Ascending aorta (tissue), 2 donors: ENCODE measurements around the gene OPA3. TPM values are rescaled to one million over a fixed set of nuclear protein-coding genes. Genes with fewer than 3 reads are reported as not detected.
A peak's percentile ranks its signal among the peaks of the same experiment; 100 is the strongest.

ENCODE experiments used
- DNase-seq, 2 donors: peaks; one replicate each; pipeline ENCODE4 v3.0.0-alpha.2; 2019; ENCODE audit warnings: low spot score in 2 of 2
- H3K27ac ChIP-seq, 2 donors: fragments of 200-600 bp; sonication (generic); one replicate each; pipeline ENCODE4 v1.5.1; 2016 to 2017; ENCODE audit warnings: mild to moderate bottlenecking in 1 of 2
- H3K27me3 ChIP-seq: fragments of 200-600 bp; sonication (generic); one replicate; pipeline ENCODE4 v1.5.1; 2017
- H3K36me3 ChIP-seq, 2 donors: fragments of 200-600 bp; sonication (generic); one replicate each; pipeline ENCODE4 v1.5.1; 2016
- H3K4me1 ChIP-seq, 2 donors: fragments of 200-600 bp; sonication (generic); one replicate each; pipeline ENCODE4 v1.5.1; 2016 to 2017; ENCODE audit warnings: mild to moderate bottlenecking in 1 of 2
- H3K4me3 ChIP-seq, 2 donors: fragments of 200-600 bp; sonication (generic); one replicate each; pipeline ENCODE4 v1.5.1; 2016 to 2017; ENCODE audit warnings: mild to moderate bottlenecking in 1 of 2
- H3K9me3 ChIP-seq, 2 donors: fragments of 200-600 bp; sonication (generic); one replicate each; pipeline ENCODE4 v1.5.1; 2016
- intact Hi-C: fragments of 100-400 bp; cut with DNase I; formaldehyde crosslinking; loops from one replicate; pipeline ENCODE4 v1.15.1; 2023
- total RNA-seq: library from RNA; depleted of rRNA; stranded (reverse); fragments of >200 nt; gene quantifications from one replicate; pipeline ENCODE4 v1.1.0, GENCODE V29; 2016
- TF ChIP-seq, protein P1 (sequence below), 3 experiments: fragments of 200-600 bp in 2 of 3; fragments of 450-650 bp in 1 of 3; sonication (generic) in 2 of 3; IDR thresholded peaks; one replicate each; pipeline ENCODE4 v1.5.1; 2016 to 2019; ENCODE audit warnings: antibody characterized with exemption in 3 of 3, mild to moderate bottlenecking in 1 of 3, moderate library complexity in 1 of 3

OPA3 gene
- total RNA-seq, 1 donor from 2014 or later = 4.5 TPM

DNA sequence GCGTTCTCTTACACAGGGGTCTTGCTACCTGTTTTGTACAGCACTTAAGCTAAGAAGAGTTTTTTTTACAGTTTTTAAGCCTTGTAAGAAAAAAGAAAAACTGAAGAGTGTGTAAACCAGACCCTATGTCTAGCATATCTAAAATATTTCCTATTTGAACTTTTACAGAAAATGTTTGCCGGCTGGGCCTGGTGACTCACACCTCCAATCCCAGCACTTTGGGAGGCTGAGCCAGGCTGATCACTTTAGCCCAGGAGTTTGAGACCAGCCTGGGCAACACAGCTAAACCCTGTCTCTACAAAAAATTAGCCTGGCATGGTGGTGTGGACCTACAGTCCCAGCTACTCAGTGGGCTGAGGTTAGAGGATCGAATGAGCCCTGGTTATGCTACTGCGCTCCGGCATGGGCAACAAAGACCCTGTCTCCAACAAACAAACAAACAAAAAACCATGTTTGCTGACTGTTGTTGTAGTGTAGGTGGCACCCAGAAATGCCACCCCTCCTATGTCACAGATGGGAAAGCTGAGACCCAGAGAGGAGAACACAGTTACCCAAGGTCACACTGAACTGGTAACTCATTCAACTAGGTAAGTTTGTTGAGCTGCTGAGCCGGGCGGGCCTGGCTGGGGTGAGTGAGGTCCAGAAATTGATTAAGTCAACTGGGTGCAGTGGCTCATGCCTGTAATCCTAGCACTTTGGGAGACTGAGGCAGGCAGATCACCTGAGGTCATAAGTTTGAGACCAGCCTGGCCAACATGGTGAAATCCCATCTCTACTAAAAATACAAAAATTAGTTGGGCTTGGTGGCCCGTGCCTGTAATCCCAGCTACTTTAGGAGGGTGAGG, 79.2 kb downstream of the OPA3 start:
- Histone ChIP-seq H3K4me3 (no peak overlapping the region), H3K27ac (peak overlapping the region; percentile 90 to 96), H3K4me1 (peaks cover 2 to 5% of the 10 kb centered on the region in 2 donors), H3K27me3 (no peaks in the 10 kb centered on the region), H3K9me3 (no peaks in the 10 kb centered on the region), H3K36me3 (no peaks in the 10 kb centered on the region)
- no peak for DNase-seq
- intact Hi-C loops = loop anchor here (5.0 to 10.0 kb wide), 4 partner anchors 77 to 251 kb away; partner anchors contain the start of genes MARK4, OPA3, QPCTL and SNRPD2
- TF ChIP-seq, protein P1, sequence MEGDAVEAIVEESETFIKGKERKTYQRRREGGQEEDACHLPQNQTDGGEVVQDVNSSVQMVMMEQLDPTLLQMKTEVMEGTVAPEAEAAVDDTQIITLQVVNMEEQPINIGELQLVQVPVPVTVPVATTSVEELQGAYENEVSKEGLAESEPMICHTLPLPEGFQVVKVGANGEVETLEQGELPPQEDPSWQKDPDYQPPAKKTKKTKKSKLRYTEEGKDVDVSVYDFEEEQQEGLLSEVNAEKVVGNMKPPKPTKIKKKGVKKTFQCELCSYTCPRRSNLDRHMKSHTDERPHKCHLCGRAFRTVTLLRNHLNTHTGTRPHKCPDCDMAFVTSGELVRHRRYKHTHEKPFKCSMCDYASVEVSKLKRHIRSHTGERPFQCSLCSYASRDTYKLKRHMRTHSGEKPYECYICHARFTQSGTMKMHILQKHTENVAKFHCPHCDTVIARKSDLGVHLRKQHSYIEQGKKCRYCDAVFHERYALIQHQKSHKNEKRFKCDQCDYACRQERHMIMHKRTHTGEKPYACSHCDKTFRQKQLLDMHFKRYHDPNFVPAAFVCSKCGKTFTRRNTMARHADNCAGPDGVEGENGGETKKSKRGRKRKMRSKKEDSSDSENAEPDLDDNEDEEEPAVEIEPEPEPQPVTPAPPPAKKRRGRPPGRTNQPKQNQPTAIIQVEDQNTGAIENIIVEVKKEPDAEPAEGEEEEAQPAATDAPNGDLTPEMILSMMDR (IDR thresholded peaks at IDR 0.05) = no peak

DNA sequence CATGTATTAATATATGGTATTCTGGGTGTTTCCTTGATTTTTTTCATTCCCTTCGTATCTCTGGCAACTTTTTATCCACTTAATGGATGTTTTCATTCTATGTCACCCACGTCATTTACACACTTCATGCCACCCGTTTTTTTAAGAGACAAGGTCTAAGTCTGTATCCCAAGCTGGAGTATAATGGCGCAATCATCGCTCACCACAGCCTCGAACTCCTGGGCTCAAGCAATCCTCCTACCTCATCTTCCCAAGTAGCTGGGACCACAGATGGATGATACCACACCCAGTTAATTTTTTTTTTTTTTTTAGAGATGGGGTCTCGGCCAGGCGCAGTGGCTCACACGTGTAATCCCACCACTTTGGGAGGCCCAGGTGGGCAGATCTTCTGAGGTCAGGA, 80.7 kb downstream of the OPA3 start:
- Histone ChIP-seq H3K27ac (no peak overlapping the region), H3K4me1 (peaks cover 2 to 4% of the 10 kb centered on the region in 2 donors), H3K27me3 (peaks cover 6% of the 10 kb centered on the region), H3K4me3 (no peak overlapping the region), H3K9me3 (no peaks in the 10 kb centered on the region), H3K36me3 (no peaks in the 10 kb centered on the region)
- DNase-seq = no peak
- TF ChIP-seq, protein P1 (IDR thresholded peaks at IDR 0.05) = no peak
- intact Hi-C loops = loop anchor here (10.0 kb wide), 1 partner anchor 249 kb away; the partner anchor contains the start of gene MARK4

DNA sequence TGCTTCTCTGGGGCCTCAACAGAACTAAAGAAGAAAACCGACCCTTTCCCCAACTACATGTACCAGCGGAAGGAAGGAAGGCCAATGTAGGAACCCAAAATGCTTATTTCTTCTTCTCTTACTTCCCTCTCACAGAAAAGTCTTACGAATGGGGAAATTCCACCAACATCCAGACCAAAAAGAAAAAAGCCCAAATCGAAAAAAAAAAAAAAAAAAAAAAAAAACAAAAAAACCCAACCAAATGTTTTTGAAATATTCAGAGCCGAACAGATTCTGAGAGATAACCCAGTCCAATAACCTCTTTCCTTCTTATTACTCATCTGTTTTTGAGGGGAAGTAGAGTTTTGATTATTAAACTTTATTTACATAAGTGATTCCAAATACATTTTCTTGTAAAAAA, 82.5 kb downstream of the OPA3 start:
- no peaks in the 10 kb centered on the region for H3K36me3 ChIP-seq
- peaks cover 18% of the 10 kb centered on the region for H3K27me3 ChIP-seq
- no peak overlapping the region for H3K27ac ChIP-seq
- TF ChIP-seq, protein P1 (IDR thresholded peaks at IDR 0.05) = no peak
- peaks cover 5 to 9% of the 10 kb centered on the region in 2 donors for H3K4me1 ChIP-seq
- intact Hi-C loops = loop anchor here (10.0 kb wide), 1 partner anchor 247 kb away; the partner anchor contains the start of gene MARK4
- DNase-seq = no peak
- no peak overlapping the region for H3K4me3 ChIP-seq
- no peaks in the 10 kb centered on the region for H3K9me3 ChIP-seq

DNA sequence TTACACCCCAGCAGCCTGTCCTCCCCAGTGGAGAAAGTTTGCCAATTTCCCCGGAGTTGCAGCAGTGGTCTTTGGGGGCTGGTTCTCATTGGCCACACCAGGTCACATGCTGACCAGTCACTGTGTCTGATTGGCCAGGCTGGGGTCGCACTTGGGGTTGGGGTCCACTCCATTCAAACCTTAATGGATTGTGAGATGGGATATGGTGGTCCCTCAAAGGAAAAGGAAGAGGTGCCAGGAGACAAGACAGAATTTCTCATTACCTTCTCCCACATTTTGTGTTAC, 82.9 kb downstream of the OPA3 start:
- intact Hi-C loops = loop anchor here (10.0 kb wide), 1 partner anchor 247 kb away; the partner anchor contains the start of gene MARK4
- TF ChIP-seq, protein P1 (IDR thresholded peaks at IDR 0.05) = no peak
- Histone ChIP-seq H3K9me3 (no peaks in the 10 kb centered on the region), H3K36me3 (no peaks in the 10 kb centered on the region), H3K27ac (no peak overlapping the region), H3K27me3 (peaks cover 18% of the 10 kb centered on the region), H3K4me3 (no peak overlapping the region), H3K4me1 (peaks cover 3 to 11% of the 10 kb centered on the region in 2 donors)
- DNase-seq = no peak

DNA sequence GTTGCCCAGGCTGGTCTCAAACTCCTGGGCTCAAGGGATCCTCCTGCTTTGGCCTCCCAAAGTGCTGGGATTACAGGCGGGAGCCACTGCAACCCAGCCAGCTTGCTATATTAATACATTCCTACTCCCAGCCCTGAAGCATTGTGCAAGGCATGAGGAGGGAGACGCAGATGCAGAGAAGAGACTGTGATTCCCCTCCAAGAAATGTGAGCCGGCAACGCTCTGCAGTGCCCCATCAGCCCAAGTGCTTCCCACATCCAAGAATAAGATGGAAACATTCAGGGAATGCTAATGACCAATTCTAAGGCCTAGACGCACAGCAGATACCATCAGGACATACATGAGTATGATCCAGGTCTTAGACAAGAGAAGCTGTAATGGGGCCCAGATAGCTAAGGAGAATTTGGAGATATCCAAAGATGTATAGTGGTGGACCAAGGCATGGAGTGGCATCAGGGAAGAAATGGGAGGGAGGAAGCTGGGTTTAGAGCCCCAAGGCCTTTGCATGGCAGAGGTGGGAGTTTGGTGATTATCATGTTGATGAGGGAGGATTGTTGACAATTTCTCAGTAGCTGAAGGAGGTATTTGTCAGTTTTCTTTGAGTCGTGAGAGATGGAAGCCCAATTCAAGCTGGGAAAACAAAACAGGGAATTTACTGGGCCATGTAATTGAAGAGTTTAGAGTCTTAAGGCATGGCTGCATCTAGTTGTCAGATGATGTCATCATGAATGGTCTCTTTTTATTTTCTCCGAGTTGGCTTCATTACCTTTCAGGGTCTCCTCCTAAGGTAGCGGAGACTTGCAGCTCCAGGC, 83.5 kb downstream of the OPA3 start:
- H3K4me3 ChIP-seq = no peak overlapping the region
- H3K9me3 ChIP-seq = no peaks in the 10 kb centered on the region
- H3K27me3 ChIP-seq = peaks cover 18% of the 10 kb centered on the region
- intact Hi-C loops = loop anchor here (10.0 kb wide), 1 partner anchor 246 kb away; the partner anchor contains the start of gene MARK4
- TF ChIP-seq, protein P1 (IDR thresholded peaks at IDR 0.05) = no peak
- H3K36me3 ChIP-seq = no peaks in the 10 kb centered on the region
- no peak for DNase-seq
- H3K27ac ChIP-seq = no peak overlapping the region
- peaks cover 8 to 17% of the 10 kb centered on the region in 2 donors for H3K4me1 ChIP-seq
